MCF 10A (cell line): ENCODE results near the gene YTHDF1. TPM values are rescaled to one million over a fixed set of nuclear protein-coding genes. Genes with fewer than 3 reads are reported as not detected.

Experiments
- BruUV-seq: library from RNA; stranded (reverse); fragments of 400-500 nt; replicated peaks from 2 replicates; lab custom pipeline; 2021; lab: Mats Ljungman, UMichigan
- CTCF ChIA-PET: fragments of 300-600 bp; sonication (Branson Sonifier 250); formaldehyde crosslinking; extraction: SDS; loops from one replicate; lab custom pipeline; 2021; ENCODE audit warnings: antibody characterized with exemption, inconsistent platforms; lab: Yijun Ruan, JAX
- POLR2A ChIA-PET: fragments of 300-600, 350-650 bp; sonication (Branson Sonifier 250); formaldehyde crosslinking; extraction: SDS; loops from one replicate; lab custom pipeline; 2020; ENCODE audit warnings: antibody characterized with exemption, inconsistent platforms; lab: Yijun Ruan, JAX
- DNase-seq: peaks from one replicate; pipeline ENCODE4 v3.0.0-alpha.2; 2018; ENCODE audit not compliant: unreplicated experiment
- H3K27ac Mint-ChIP-seq: one replicate; pipeline ENCODE4 v1.8.0; 2022; ENCODE audit warnings: mild to moderate bottlenecking, low read depth, mixed read lengths; ENCODE audit not compliant: unreplicated experiment
- H3K27me3 Mint-ChIP-seq: one replicate; pipeline ENCODE4 v1.8.0; 2022; ENCODE audit warnings: mixed read lengths; ENCODE audit not compliant: insufficient read depth, unreplicated experiment
- H3K36me3 Mint-ChIP-seq: one replicate; pipeline ENCODE4 v1.8.0; 2022; ENCODE audit warnings: mild to moderate bottlenecking, moderate library complexity, mixed read lengths; ENCODE audit not compliant: insufficient read depth, unreplicated experiment
- H3K4me1 Mint-ChIP-seq: one replicate; pipeline ENCODE4 v1.8.0; 2022; ENCODE audit warnings: mixed read lengths; ENCODE audit not compliant: insufficient read depth, unreplicated experiment
- H3K4me3 Mint-ChIP-seq: one replicate; pipeline ENCODE4 v1.8.0; 2022; ENCODE audit warnings: mild to moderate bottlenecking, moderate library complexity, mixed read lengths; ENCODE audit not compliant: unreplicated experiment
- H3K9me3 Mint-ChIP-seq: one replicate; pipeline ENCODE4 v1.8.0; 2022; ENCODE audit warnings: mixed read lengths; ENCODE audit not compliant: unreplicated experiment
- intact Hi-C: fragments of 100-400 bp; cut with micrococcal nuclease; formaldehyde crosslinking; loops from 2 replicates; pipeline ENCODE4 v1.14.1; 2022
- total RNA-seq: library from RNA; stranded (reverse); gene quantifications from 2 replicates; pipeline ENCODE4 v1.2.3, GENCODE V29; 2022
- TF ChIP-seq, protein P1 (sequence below): fragments of 200-600 bp; IDR thresholded peaks from one replicate; pipeline ENCODE4 v1.8.0; 2022; ENCODE audit warnings: antibody characterized with exemption, mild to moderate bottlenecking; ENCODE audit not compliant: unreplicated experiment

Gene YTHDF1
- total RNA-seq, 1 experiment from 2014 or later, result 49.5 TPM

GRCh38 chr20:63244468-63244867 lies 28.5 kb upstream of the YTHDF1 start:
- peaks cover 25% of the 10 kb centered on the region for H3K27me3 Mint-ChIP-seq
- no peaks in the 10 kb centered on the region for H3K4me1 Mint-ChIP-seq
- no peak overlapping the region for H3K4me3 Mint-ChIP-seq
- H3K9me3 Mint-ChIP-seq, result no peaks in the 10 kb centered on the region
- no peak overlapping the region for H3K27ac Mint-ChIP-seq
- TF ChIP-seq, protein P1, sequence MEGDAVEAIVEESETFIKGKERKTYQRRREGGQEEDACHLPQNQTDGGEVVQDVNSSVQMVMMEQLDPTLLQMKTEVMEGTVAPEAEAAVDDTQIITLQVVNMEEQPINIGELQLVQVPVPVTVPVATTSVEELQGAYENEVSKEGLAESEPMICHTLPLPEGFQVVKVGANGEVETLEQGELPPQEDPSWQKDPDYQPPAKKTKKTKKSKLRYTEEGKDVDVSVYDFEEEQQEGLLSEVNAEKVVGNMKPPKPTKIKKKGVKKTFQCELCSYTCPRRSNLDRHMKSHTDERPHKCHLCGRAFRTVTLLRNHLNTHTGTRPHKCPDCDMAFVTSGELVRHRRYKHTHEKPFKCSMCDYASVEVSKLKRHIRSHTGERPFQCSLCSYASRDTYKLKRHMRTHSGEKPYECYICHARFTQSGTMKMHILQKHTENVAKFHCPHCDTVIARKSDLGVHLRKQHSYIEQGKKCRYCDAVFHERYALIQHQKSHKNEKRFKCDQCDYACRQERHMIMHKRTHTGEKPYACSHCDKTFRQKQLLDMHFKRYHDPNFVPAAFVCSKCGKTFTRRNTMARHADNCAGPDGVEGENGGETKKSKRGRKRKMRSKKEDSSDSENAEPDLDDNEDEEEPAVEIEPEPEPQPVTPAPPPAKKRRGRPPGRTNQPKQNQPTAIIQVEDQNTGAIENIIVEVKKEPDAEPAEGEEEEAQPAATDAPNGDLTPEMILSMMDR, result no peak
- no peak for DNase-seq
- ChIA-PET POLR2A (no interaction called here), CTCF (interaction anchor here (1.2 to 1.8 kb wide), 2 partner anchors 10 to 21 kb away, joined by 6 to 10 read pairs; no protein-coding TSS in a partner anchor)
- intact Hi-C loops, result no loop called here
- BruUV-seq, result no TSS peak
- H3K36me3 Mint-ChIP-seq, result no peaks in the 10 kb centered on the region

GRCh38 chr20:63243604-63244247 lies 27.8 kb upstream of the YTHDF1 start:
- CTCF ChIA-PET, result interaction anchor here (1.2 to 1.8 kb wide), 2 partner anchors 10 to 20 kb away, joined by 6 to 10 read pairs; no protein-coding TSS in a partner anchor
- Mint-ChIP-seq H3K27ac (no peak overlapping the region), H3K9me3 (no peaks in the 10 kb centered on the region)

GRCh38 chr20:63242736-63243135 lies 26.8 kb upstream of the YTHDF1 start:
- intact Hi-C loops, result no loop called here
- no peak overlapping the region for H3K27ac Mint-ChIP-seq
- peaks cover 25% of the 10 kb centered on the region for H3K27me3 Mint-ChIP-seq
- no peak overlapping the region for H3K4me3 Mint-ChIP-seq
- no peaks in the 10 kb centered on the region for H3K36me3 Mint-ChIP-seq
- TF ChIP-seq, protein P1, result no peak
- H3K4me1 Mint-ChIP-seq, result no peaks in the 10 kb centered on the region
- no TSS peak for BruUV-seq
- no peak for DNase-seq
- ChIA-PET POLR2A (no interaction called here), CTCF (interaction anchor here (1.8 kb wide), 1 partner anchor 19 kb away, joined by 10 read pairs; no protein-coding TSS in a partner anchor)
- H3K9me3 Mint-ChIP-seq, result no peaks in the 10 kb centered on the region

More at GRCh38 chr20:63243604-63244247, 27.8 kb upstream of the YTHDF1 start:
- BruUV-seq, result no TSS peak
- Mint-ChIP-seq H3K4me1 (no peaks in the 10 kb centered on the region), H3K27me3 (peaks cover 25% of the 10 kb centered on the region), H3K4me3 (no peak overlapping the region), H3K36me3 (no peaks in the 10 kb centered on the region)
- POLR2A ChIA-PET, result no interaction called here
- intact Hi-C loops, result no loop called here
- TF ChIP-seq, protein P1, result no peak
- no peak for DNase-seq

- TF ChIP-seq, protein P1, result no peak
- DNase-seq, result no peak
- BruUV-seq, result no TSS peak
- intact Hi-C loops, result no loop called here
- H3K9me3 Mint-ChIP-seq, result no peaks in the 10 kb centered on the region
- ChIA-PET POLR2A (no interaction called here), CTCF (interaction anchor here (0.9 to 2.4 kb wide), 3 partner anchors 11 to 255 kb away, joined by 3 to 20 read pairs (median 4); no protein-coding TSS in a partner anchor)
- H3K36me3 Mint-ChIP-seq, result no peaks in the 10 kb centered on the region
- no peak overlapping the region for H3K27ac Mint-ChIP-seq
- H3K27me3 Mint-ChIP-seq, result peaks cover 24% of the 10 kb centered on the region
- H3K4me1 Mint-ChIP-seq, result no peaks in the 10 kb centered on the region
- no peak overlapping the region for H3K4me3 Mint-ChIP-seq
Observed at GRCh38 chr20:63241272-63241671, 25.3 kb upstream of the YTHDF1 start.
